Stomach (tissue), 9 donors: Measurements from ENCODE around the gene C1QTNF8. TPM values are rescaled to one million over a fixed set of nuclear protein-coding genes. Genes with fewer than 3 reads are reported as not detected.

Experiments used
- DNase-seq, 2 donors: peaks; one replicate each; pipeline versions ENCODE4 v3.0.0 to v3.0.0-alpha.2; 2013 to 2019
- H3K27ac ChIP-seq, 5 donors: fragments of 200-600 bp in 4 of 5; sonication (generic) in 4 of 5; one replicate each; pipeline ENCODE4 v1.5.1; 2013 to 2019; ENCODE audit warnings: mild to moderate bottlenecking in 1 of 5, moderate library complexity in 1 of 5
- H3K27me3 ChIP-seq, 3 donors: fragments of 200-600 bp; sonication (generic); one replicate each; pipeline ENCODE4 v1.5.1; 2017 to 2019; ENCODE audit warnings: mixed run types in 1 of 3
- H3K36me3 ChIP-seq, 4 donors: fragments of 200-600 bp; sonication (generic); 1 replicate in 3 of 4; 2 replicates in 1 of 4; pipeline ENCODE4 v1.5.1; 2016 to 2019
- H3K4me1 ChIP-seq, 4 donors: fragments of 200-600 bp; sonication (generic); one replicate each; pipeline ENCODE4 v1.5.1; 2016 to 2019
- H3K4me3 ChIP-seq, 4 donors: fragments of 200-600 bp; sonication (generic) in 3 of 4; one replicate each; pipeline ENCODE4 v1.5.1; 2016 to 2019; ENCODE audit warnings: mild to moderate bottlenecking in 1 of 4
- H3K9me3 ChIP-seq, 4 donors: fragments of 200-600 bp; sonication (generic); one replicate each; pipeline ENCODE4 v1.5.1; 2016 to 2019
- CTCF ChIP-seq, 7 experiments: fragments of 450-650 bp in 4 of 7; fragments of 200-600 bp in 3 of 7; sonication (generic) in 3 of 7; IDR thresholded peaks; one replicate each; pipeline ENCODE4 v1.5.1; 2016 to 2019; ENCODE audit warnings: antibody characterized with exemption in 7 of 7, control low read depth in 2 of 7, mild to moderate bottlenecking in 1 of 7
- EP300 ChIP-seq: sonication (generic); formaldehyde crosslinking; IDR thresholded peaks from one replicate; pipeline ENCODE4 v1.6.1; 2017; ENCODE audit warnings: antibody characterized with exemption
- POLR2A ChIP-seq, 4 donors: fragments of 450-650 bp; IDR thresholded peaks; one replicate each; pipeline ENCODE4 v1.6.1; 2016; ENCODE audit warnings: antibody characterized with exemption in 4 of 4, control low read depth in 2 of 4, mild to moderate bottlenecking in 1 of 4, moderate library complexity in 1 of 4
- POLR2AphosphoS5 ChIP-seq, 3 donors: sonication (generic); formaldehyde crosslinking; IDR thresholded peaks; one replicate each; pipeline ENCODE4 v1.6.1; 2016; ENCODE audit warnings: antibody characterized with exemption in 3 of 3
- WGBS, 5 donors: extraction: QIAGEN DNeasy Blood & Tissue Kit in 3 of 5; methylation state at CpG; one replicate each; pipeline versions ENCODE4 v1.1.5 to v1.1.7; 2013 to 2018; 5-methylcytosine and 5-hydroxymethylcytosine counted together
- intact Hi-C: fragments of 100-400 bp; cut with DNase I; formaldehyde crosslinking; loops from one replicate; pipeline ENCODE4 v1.15.1; 2023; ENCODE audit warnings: low total_unique reads
- polyA plus RNA-seq, 3 donors: library from polyadenylated mRNA; stranded (reverse); fragments of 200-250 nt; gene quantifications; one replicate each; pipeline ENCODE4 v1.2.3, GENCODE V29; 2013
- total RNA-seq, 5 donors: library from RNA; depleted of rRNA; stranded (reverse); fragments of >200 nt; gene quantifications; one replicate each; pipeline versions ENCODE4 v1.1.0 to v1.2.3, GENCODE V29; 2014 to 2016
- donor health status: healthy with polysubstance abuse.
- donor health status: Bipolar disorder and iron deficiency.
- donor health status: healthy.

Gene C1QTNF8
- total and polyA plus RNA-seq, 8 donors: not detected

DNA sequence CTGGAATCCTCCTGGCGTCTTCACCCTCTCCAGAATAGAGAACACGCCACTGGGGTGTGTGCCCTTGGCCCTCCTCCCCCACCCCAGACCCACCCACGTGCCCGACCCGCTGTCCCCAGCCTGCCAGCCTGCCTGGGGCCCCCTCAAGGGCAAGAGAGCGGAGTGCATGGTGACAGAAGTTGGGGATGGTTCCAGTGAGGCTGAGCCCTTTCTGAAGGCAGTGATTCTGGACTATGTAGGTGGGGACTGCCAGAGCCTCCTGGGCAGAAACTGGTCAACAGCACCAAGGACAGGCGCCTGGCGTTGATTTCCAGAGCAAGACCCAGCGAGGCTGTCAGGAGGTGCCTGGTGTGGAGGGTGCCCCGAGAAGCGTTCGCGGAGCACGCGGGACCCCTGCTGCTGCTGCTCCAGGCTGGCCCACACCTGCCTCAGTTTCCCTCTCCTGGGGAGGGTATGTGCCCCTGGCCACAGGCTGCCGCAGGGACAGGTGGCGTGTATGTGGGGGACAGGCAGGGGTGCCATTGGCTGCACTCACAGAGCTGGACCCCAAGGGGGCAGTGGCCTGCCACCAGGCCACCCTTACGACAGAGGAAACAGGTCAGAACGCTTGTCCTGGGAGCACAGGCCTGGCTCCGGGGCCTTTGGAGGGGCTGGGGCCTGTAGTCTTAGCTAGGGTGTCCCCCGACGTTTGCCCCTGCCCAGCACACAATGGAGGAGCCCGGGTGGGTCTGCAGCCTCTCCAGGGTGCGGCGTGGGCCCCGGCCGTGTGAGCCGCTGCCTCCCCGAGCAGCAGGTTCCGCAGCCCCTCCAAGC lies 22.3 kb downstream of the C1QTNF8 start:
- Histone ChIP-seq H3K27me3 (peaks cover 43 to 100% (median 89%) of the 10 kb centered on the region in 3 donors), H3K9me3 (no peaks in the 10 kb centered on the region), H3K4me1 (peaks cover 9 to 50% (median 22%) of the 10 kb centered on the region in 4 donors)

DNA sequence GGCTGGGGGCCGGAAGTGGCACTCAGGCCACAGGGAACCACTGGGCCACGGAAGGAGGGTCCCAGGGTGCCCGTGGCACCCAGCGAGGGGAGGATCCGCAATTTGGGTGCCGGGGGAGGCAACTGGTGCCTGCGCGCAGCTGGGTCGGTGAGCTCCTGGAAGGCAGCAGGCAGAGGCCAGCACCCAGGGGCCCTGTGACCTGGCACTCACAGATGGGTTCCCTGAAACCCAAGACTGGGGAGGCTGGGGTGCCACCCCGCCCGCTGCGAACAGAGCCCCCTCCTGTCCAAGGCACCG lies 22.8 kb downstream of the C1QTNF8 start:
- Histone ChIP-seq H3K36me3 (no peaks in the 10 kb centered on the region), H3K27me3 (peaks cover 44 to 100% (median 90%) of the 10 kb centered on the region in 3 donors), H3K27ac (no peak overlapping the region), H3K4me3 (no peak overlapping the region), H3K9me3 (no peaks in the 10 kb centered on the region), H3K4me1 (peaks cover 4 to 44% (median 17%) of the 10 kb centered on the region in 4 donors)
- no peak for TF ChIP-seq POLR2A (IDR thresholded peaks at IDR 0.05)
- TF ChIP-seq POLR2AphosphoS5 (IDR thresholded peaks at IDR 0.05): no peak
- TF ChIP-seq CTCF (IDR thresholded peaks at IDR 0.05): no peak
- TF ChIP-seq EP300: no peak
- intact Hi-C loops: no loop called here
- DNase-seq: no peak
- WGBS, 5 donors: 68 to 73% (median 70%) methylated on average over 5 to 13 of the region's 13 CpGs

More for the DNA sequence above, 22.3 kb downstream of the C1QTNF8 start:
- H3K4me3 ChIP-seq: no peak overlapping the region
- no peak overlapping the region for H3K27ac ChIP-seq
- WGBS, 5 donors: 49 to 70% (median 58%) methylated on average over 13 to 30 of the region's 30 CpGs
- no peak for TF ChIP-seq EP300
- no peak for TF ChIP-seq POLR2AphosphoS5 (IDR thresholded peaks at IDR 0.05)
- no peak for TF ChIP-seq CTCF (IDR thresholded peaks at IDR 0.05)
- no peak for TF ChIP-seq POLR2A (IDR thresholded peaks at IDR 0.05)
- peak in 1 of 2 donors; percentile 58 for DNase-seq
- no peaks in the 10 kb centered on the region for H3K36me3 ChIP-seq
- intact Hi-C loops: no loop called here

DNA sequence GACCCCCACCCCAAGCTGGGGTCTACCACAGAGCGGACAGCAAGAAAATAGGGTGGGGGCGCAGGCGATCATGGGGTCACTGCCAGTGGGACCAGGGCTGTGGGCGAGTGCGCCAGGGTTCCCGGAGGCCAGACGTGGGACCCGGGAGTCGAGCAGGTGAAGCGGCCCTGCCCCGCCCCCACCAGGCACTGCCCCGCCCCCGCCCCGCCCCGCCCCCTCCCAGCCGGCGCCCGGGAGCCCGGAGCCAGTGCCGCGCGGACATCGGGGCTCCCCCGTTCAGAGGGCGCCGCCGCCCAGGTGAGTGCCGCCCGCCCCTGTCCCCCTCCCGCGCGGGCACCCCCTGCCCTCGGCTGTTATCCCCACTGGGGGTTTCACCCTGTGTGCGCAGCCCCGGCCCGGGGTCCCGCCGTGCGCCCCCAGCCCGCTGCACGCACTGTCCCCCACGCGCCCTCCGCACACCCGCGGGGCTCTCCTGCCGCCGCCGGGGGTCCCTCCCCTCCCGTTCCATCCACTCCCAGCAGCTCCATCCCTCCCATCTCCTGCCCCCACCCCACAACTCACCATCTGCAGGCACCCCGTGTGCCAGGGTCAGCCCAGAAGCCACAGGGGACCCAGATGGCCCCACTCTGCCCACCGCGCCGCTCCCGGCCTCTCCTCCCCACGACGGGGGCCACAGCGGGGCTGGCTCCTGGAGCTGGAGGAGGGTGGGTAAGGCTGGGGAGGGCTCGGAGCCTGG lies 23.4 kb downstream of the C1QTNF8 start, which contains the start of gene SSTR5:
SSTR5 (plus strand) TSS at position 222 of the 736 bp plus-strand sequence. CDS start 6,122 bp downstream, outside the sequence.
- no peak within 1 kb of the TSS for H3K27ac ChIP-seq
- intact Hi-C loops: no loop called here
- peaks cover 0 to 39% (median 12%) of the 10 kb centered on the region in 4 donors for H3K4me1 ChIP-seq
- H3K27me3 ChIP-seq: peaks cover 44 to 100% (median 90%) of the 10 kb centered on the region in 3 donors
- no peak for TF ChIP-seq CTCF (IDR thresholded peaks at IDR 0.05)
- TF ChIP-seq POLR2A (IDR thresholded peaks at IDR 0.05): no peak
- no peak for TF ChIP-seq EP300
- no peak for TF ChIP-seq POLR2AphosphoS5 (IDR thresholded peaks at IDR 0.05)
- no peak within 1 kb of the TSS for H3K4me3 ChIP-seq
- no peaks in the 10 kb centered on the region for H3K36me3 ChIP-seq
- DNase-seq: no peak
- WGBS, 5 donors: 9 to 16% (median 14%) methylated on average over 19 to 59 of the region's 59 CpGs
- H3K9me3 ChIP-seq: no peaks in the 10 kb centered on the region

- Histone ChIP-seq H3K27me3 (peaks cover 40 to 100% (median 92%) of the 10 kb centered on the region in 3 donors), H3K9me3 (no peaks in the 10 kb centered on the region), H3K27ac (no peak overlapping the region), H3K36me3 (no peaks in the 10 kb centered on the region), H3K4me1 (peaks cover 0 to 29% (median 6%) of the 10 kb centered on the region in 4 donors), H3K4me3 (no peak overlapping the region)
- TF ChIP-seq POLR2AphosphoS5 (IDR thresholded peaks at IDR 0.05) (no peak), EP300 (no peak), CTCF (IDR thresholded peaks at IDR 0.05) (no peak), POLR2A (IDR thresholded peaks at IDR 0.05) (no peak)
- no peak for DNase-seq
- intact Hi-C loops: no loop called here
- WGBS, 5 donors: 0 to 9% (median 6%) methylated on average over 11 to 30 of the region's 30 CpGs
These were observed 24.4 kb downstream of the C1QTNF8 start for GRCh38 chr16:1071561-1072225.
